Left lung (tissue), 14 donors: ENCODE data around the gene ZNF473. TPM values are rescaled to one million over a fixed set of nuclear protein-coding genes. Genes with fewer than 3 reads are reported as not detected.

Source experiments
- ATAC-seq: fragments of 200-7000 bp; cut with Tn5 transposase; one replicate; pipeline ENCODE4 v1.9.1; 2020; ENCODE audit warnings: moderate library complexity
- DNase-seq, 4 donors: peaks; one replicate each; pipeline ENCODE4 v3.0.0-alpha.2; 2013 to 2020
- H3K27ac ChIP-seq, 2 donors: fragments of 200-600 bp; sonication (generic) in 1 of 2; one replicate each; pipeline versions ENCODE4 v1.5.0 to v1.8.0; 2020 to 2021
- H3K27me3 ChIP-seq, 2 donors: fragments of 200-600 bp; sonication (generic) in 1 of 2; one replicate each; pipeline versions ENCODE4 v1.5.0 to v1.8.0; 2020 to 2021
- H3K36me3 ChIP-seq, 2 donors: fragments of 200-600 bp; sonication (generic) in 1 of 2; one replicate each; pipeline versions ENCODE4 v1.5.0 to v1.8.0; 2020 to 2021
- H3K4me1 ChIP-seq, 2 donors: fragments of 200-600 bp; one replicate each; pipeline ENCODE4 v1.8.0; 2021
- H3K4me3 ChIP-seq, 2 donors: fragments of 200-600 bp; sonication (generic) in 1 of 2; one replicate each; pipeline versions ENCODE4 v1.5.0 to v1.8.0; 2020 to 2021; ENCODE audit warnings: mild to moderate bottlenecking in 1 of 2
- H3K9me3 ChIP-seq, 2 donors: fragments of 200-600 bp; sonication (generic) in 1 of 2; one replicate each; pipeline versions ENCODE4 v1.5.0 to v1.8.0; 2020 to 2021
- intact Hi-C, 2 donors: fragments of 100-400 bp; cut with DNase I; formaldehyde crosslinking; loops; one replicate each; pipeline versions ENCODE4 v1.11.2 to v1.14.2; 2022
- long read RNA-seq, 12 donors: library from polyadenylated mRNA in 2 of 12; unstranded in 2 of 12; transcript quantifications; one replicate each; pipeline ENCODE4 v2.0.0 and lab custom pipeline, GENCODE V29; 2019 to 2026
- polyA plus RNA-seq, 6 donors: library from polyadenylated mRNA; unstranded; fragments of 120-200 nt; gene quantifications; one replicate each; pipeline ENCODE4 v1.2.1, GENCODE V29; 2013; ENCODE audit not compliant: insufficient read length in 6 of 6
- total RNA-seq, 2 donors: library from RNA; stranded (reverse); fragmentation: NEBNext Ultra II Directional; extraction: Animal tissue kit (Norgen Biotek cat#: 25700); gene quantifications; one replicate each; pipeline ENCODE4 v1.2.1, GENCODE V29; 2021
- TF ChIP-seq, protein P1 (sequence below), 2 donors: fragments of 200-600 bp; sonication (generic) in 1 of 2; IDR thresholded peaks; one replicate each; pipeline versions ENCODE4 v1.5.0 to v1.8.0; 2021; ENCODE audit warnings: antibody characterized with exemption in 2 of 2
- donor health status: DM: no; HTN: yes; CAD: no.
- donor health status: DM: no; HTN: no; CAD: no.

ZNF473 gene
- total RNA-seq (1 to 10 TPM; 5.1 to 9.3 TPM), polyA plus RNA-seq (10 to 100 TPM; 11.7 to 15.4 (median 14.9) TPM)
- long read RNA-seq, donor 1, full-length matches to known transcripts, result 16 of 22 reads
- long read RNA-seq, donor 1, partial matches to known transcripts, result 6 of 22 reads
- long read RNA-seq, donor 1, other reads (novel, unspliced or antisense), result 0 of 22 reads
- long read RNA-seq, donor 2, full-length matches to known transcripts, result 5 of 5 reads
- long read RNA-seq, donor 2, partial matches to known transcripts, result 0 of 5 reads
- long read RNA-seq, donor 2, other reads (novel, unspliced or antisense), result 0 of 5 reads
- long read RNA-seq, donor 3, full-length matches to known transcripts, result 2 of 2 reads
- long read RNA-seq, donor 3, partial matches to known transcripts, result 0 of 2 reads
- long read RNA-seq, donor 3, other reads (novel, unspliced or antisense), result 0 of 2 reads
- long read RNA-seq, donor 4, full-length matches to known transcripts, result 2 of 2 reads
- long read RNA-seq, donor 4, partial matches to known transcripts, result 0 of 2 reads
- long read RNA-seq, donor 4, other reads (novel, unspliced or antisense), result 0 of 2 reads
- long read RNA-seq, donor 5, full-length matches to known transcripts, result 16 of 16 reads
- long read RNA-seq, donor 5, partial matches to known transcripts, result 0 of 16 reads
- long read RNA-seq, donor 5, other reads (novel, unspliced or antisense), result 0 of 16 reads
- long read RNA-seq, donor 6, full-length matches to known transcripts, result 6 of 6 reads
- long read RNA-seq, donor 6, partial matches to known transcripts, result 0 of 6 reads
- long read RNA-seq, donor 6, other reads (novel, unspliced or antisense), result 0 of 6 reads
- long read RNA-seq, donor 7, full-length matches to known transcripts, result 6 of 6 reads
- long read RNA-seq, donor 7, partial matches to known transcripts, result 0 of 6 reads
- long read RNA-seq, donor 7, other reads (novel, unspliced or antisense), result 0 of 6 reads
- long read RNA-seq, donor 8, full-length matches to known transcripts, result 8 of 8 reads
- long read RNA-seq, donor 8, partial matches to known transcripts, result 0 of 8 reads
- long read RNA-seq, donor 8, other reads (novel, unspliced or antisense), result 0 of 8 reads
- long read RNA-seq, donor 9, result 0 reads
- long read RNA-seq, donor 10, partial matches to known transcripts, result 1 of 2 reads
- long read RNA-seq, donor 10, other reads (novel, unspliced or antisense), result 1 of 2 reads
- long read RNA-seq, donor 11, result 0 reads
- long read RNA-seq, donor 12, full-length matches to known transcripts, result 12 of 12 reads
- long read RNA-seq, donor 12, partial matches to known transcripts, result 0 of 12 reads
- long read RNA-seq, donor 12, other reads (novel, unspliced or antisense), result 0 of 12 reads

DNA sequence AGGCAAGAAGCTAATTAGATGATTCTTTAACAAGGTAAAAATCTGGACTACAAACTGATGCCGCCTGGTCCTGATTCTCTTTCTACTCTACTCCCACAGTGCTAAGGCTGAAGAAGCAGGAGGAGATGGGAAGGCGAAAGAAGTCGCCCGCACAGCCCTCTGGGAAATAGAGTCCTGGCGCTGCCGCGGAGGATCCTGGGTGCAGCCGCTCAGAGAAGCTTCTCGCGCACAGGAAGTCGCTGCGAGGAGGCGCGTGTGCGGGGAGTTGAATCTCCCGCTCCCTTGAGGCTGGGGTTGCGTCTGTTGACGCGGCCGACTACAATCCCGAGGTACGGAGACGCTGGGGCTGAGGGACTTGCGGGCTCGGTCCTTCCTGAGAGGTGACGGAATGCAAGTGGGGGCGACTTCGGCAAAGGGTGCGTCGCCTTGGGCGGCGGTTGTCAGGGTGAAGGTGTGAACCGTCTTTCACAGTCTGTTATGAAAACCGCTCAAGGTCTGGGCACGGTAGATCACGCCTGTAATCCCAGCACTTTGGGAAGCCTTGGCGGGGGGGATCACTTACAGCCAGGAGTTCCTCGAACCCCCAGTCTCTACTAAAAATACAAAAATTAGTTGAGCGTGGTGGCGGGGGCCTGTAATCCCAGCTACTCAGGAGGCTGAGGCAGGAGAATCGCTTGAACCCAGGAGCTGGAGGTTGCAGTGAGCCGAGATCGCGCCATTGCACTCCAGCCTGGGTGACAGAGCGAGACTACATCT, at the start of gene ZNF473:
TSS of gene ZNF473 (plus strand) at position 212 of the 756 bp plus-strand sequence. CDS start 5,078 bp downstream, outside the sequence.
- Histone ChIP-seq H3K36me3 (peaks cover 0 to 14% of the 10 kb centered on the region in 2 donors), H3K27me3 (no peaks in the 10 kb centered on the region), H3K9me3 (no peaks in the 10 kb centered on the region), H3K4me1 (peaks cover 16 to 48% of the 10 kb centered on the region in 2 donors), H3K4me3 (peak within 1 kb of the TSS; percentile 82 to 92), H3K27ac (peak within 1 kb of the TSS; percentile 86 to 96)
- TF ChIP-seq, protein P1, sequence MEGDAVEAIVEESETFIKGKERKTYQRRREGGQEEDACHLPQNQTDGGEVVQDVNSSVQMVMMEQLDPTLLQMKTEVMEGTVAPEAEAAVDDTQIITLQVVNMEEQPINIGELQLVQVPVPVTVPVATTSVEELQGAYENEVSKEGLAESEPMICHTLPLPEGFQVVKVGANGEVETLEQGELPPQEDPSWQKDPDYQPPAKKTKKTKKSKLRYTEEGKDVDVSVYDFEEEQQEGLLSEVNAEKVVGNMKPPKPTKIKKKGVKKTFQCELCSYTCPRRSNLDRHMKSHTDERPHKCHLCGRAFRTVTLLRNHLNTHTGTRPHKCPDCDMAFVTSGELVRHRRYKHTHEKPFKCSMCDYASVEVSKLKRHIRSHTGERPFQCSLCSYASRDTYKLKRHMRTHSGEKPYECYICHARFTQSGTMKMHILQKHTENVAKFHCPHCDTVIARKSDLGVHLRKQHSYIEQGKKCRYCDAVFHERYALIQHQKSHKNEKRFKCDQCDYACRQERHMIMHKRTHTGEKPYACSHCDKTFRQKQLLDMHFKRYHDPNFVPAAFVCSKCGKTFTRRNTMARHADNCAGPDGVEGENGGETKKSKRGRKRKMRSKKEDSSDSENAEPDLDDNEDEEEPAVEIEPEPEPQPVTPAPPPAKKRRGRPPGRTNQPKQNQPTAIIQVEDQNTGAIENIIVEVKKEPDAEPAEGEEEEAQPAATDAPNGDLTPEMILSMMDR (IDR thresholded peaks at IDR 0.05), result no peak
- DNase-seq, result peak in 3 of 4 donors; percentile 96 to 97 (median 96)
- ATAC-seq, result peak; percentile 91
- intact Hi-C loops, result no loop called here

DNA sequence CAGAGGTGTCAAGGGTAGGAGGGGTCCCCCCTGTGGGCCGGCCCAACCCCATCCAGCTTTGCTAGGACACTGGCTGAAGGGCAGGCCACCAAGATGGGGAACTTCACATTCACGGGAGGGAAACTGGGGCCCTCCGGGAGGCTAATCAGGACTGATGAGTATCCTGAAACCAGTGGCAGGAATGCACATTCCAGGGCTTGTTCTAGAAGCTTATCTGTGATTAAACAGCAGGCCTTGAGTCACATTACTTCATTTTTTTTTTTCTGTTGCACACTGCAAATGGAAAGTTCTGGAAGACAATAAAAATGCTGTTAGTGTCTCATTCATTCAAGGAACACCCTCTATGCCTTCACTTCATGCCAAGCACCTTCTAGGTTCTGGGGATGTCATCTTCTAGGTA, 49.3 kb upstream of the ZNF473 start:
- intact Hi-C loops, result no loop called here
- Histone ChIP-seq H3K9me3 (no peaks in the 10 kb centered on the region), H3K4me1 (peaks cover 0 to 20% of the 10 kb centered on the region in 2 donors), H3K4me3 (no peak overlapping the region), H3K27ac (no peak overlapping the region), H3K36me3 (peaks cover 0 to 75% of the 10 kb centered on the region in 2 donors), H3K27me3 (no peaks in the 10 kb centered on the region)
- DNase-seq (peak in 1 of 4 donors; percentile 41), ATAC-seq (no peak)
- TF ChIP-seq, protein P1 (IDR thresholded peaks at IDR 0.05), result no peak

DNA sequence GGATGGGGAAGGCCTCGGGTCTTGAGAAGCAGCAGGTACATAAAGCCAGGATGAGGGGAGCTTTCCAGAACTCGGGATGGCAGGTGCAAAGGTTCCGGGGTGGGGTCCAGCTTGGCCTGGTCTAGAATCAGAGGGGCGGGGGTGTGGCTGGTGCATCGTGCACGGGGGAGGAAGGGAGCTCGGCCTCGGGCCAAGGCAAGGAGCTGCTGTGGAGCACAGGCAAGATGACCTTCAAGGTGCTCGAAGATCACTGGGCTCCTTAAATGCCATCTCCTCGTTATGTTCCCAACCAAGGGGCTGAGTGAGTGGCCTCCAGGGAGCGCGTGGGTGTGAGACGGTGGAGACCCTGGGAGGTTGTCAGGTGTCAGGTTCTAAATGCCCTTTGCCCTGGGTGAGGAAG, 48.7 kb upstream of the ZNF473 start:
- Histone ChIP-seq H3K27ac (no peak overlapping the region), H3K4me3 (no peak overlapping the region), H3K36me3 (peaks cover 0 to 78% of the 10 kb centered on the region in 2 donors), H3K9me3 (no peaks in the 10 kb centered on the region), H3K27me3 (no peaks in the 10 kb centered on the region), H3K4me1 (peaks cover 0 to 16% of the 10 kb centered on the region in 2 donors)
- ATAC-seq (no peak), DNase-seq (peak in 1 of 4 donors; percentile 57)
- TF ChIP-seq, protein P1 (IDR thresholded peaks at IDR 0.05), result no peak
- intact Hi-C loops, result no loop called here

DNA sequence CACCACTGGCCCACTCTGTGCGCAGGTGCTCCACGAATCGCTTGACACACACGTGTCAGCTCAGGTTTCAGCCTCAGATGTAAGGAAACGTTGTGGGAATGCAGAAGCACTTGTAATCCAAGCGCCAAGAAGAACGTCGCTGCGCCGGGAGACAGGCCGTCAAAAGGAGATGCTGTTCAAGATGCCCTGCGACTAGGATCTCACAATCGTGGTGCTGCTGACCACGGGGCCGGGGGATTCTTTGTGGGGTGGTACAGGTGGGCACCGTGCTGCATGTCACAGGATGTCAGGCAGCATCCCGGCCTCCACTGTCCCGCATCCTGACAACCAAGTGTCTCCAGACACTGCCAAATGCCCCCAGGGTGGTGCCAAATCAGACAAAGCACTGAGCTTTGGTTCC, 47.9 kb upstream of the ZNF473 start:
- TF ChIP-seq, protein P1 (IDR thresholded peaks at IDR 0.05), result no peak
- intact Hi-C loops, result no loop called here
- ATAC-seq (no peak), DNase-seq (peak in 1 of 4 donors; percentile 59)
- no peaks in the 10 kb centered on the region for H3K27me3 ChIP-seq
- peaks cover 0 to 80% of the 10 kb centered on the region in 2 donors for H3K36me3 ChIP-seq
- peaks cover 0 to 12% of the 10 kb centered on the region in 2 donors for H3K4me1 ChIP-seq
- no peaks in the 10 kb centered on the region for H3K9me3 ChIP-seq
- H3K4me3 ChIP-seq, result no peak overlapping the region
- no peak overlapping the region for H3K27ac ChIP-seq
